ENCODE measurements around the gene PTPN7.
"Not testable (repeated sequence)": the region's sequence is repeated elsewhere in the genome, so short reads cannot be mapped to it uniquely, and the experiment has no call there.

Gene PTPN7

GRCh38 chr1:202189918-202190715 is 29.7 kb upstream of the PTPN7 start:
- no peak for DNase-seq (ENCODE audit: low read depth in 2 of 2)

GRCh38 chr1:202189001-202189790 is 28.8 kb upstream of the PTPN7 start:
- DNase-seq (ENCODE audit: low read depth in 2 of 2): peak; percentile 48 to 74

DNA sequence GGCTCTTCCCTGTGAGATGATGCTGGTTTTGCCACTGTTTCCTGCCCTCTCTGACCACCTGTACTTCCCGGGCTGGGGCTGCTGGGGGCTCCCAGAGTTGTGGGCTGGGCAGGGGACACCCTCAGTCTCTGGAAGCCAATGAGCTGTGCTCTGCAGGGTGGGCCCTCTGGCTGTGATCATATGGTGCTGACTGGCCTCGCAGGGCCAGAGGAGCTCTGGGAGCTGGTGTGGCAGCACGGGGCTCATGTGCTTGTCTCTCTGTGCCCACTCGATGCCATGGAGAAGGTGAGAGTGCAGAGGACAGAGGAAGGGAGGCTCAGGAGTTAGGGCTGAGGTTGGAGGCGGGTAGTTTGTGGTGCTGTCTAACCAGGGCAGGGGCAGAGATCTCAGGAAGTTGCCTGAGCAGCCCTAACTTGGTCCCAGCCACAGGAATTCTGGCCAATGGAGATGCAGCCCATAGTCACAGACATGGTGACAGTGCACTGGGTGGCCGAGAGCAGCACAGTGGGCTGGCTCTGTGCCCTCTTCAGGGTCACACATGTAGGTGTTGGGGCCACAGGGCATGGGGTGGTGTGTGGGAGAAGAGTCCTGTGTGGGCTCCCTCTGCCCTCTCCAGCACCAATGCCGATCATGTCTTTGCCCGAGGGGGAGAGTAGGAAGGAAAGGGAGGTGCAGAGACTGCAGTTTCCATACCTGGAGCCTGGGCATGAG is 27.4 kb upstream of the PTPN7 start:
- no peak for DNase-seq (ENCODE audit: low read depth in 2 of 2)

GRCh38 chr1:202187041-202187671 is 26.8 kb upstream of the PTPN7 start:
- no peak for DNase-seq (ENCODE audit: low read depth in 2 of 2)

- no peak for DNase-seq (ENCODE audit: low read depth in 2 of 2)
Observed at GRCh38 chr1:202186327-202186726, 25.9 kb upstream of the PTPN7 start.

DNA sequence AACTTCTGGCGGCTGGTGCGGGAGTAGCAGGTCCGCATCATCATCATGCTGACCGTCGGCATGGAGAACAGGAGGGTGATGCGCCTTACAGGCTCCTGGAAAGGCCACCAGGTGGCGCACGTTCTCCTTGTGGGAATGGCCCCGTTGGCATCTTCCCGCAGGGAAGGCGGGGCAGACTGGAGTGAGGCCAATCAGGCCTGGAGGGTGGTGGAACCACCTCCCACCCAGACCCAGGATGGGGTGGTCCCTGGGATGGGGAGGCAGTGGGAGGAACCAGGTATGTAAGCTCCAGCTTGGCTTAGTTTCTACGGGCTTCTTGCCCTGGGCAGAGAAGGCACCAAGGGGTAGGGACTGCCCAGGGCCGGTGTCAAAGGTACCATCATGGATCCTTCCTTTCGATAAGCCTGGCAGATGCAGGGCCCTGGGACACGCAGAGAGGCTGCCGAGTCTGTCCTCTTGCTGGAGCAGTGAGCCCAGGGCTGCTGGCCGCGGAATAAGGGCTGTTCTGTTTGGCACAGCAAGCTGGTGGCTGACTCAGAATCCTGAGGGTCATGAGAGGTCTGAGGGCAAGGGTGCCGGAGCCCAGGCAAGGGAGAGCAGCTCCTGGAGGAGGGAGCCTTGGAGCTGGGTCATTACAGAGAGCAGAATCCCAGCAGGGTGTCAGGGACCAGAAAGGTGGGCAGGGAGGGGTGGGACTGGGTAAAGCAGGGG is 24.5 kb upstream of the PTPN7 start:
- peak; percentile 35 to 51 for DNase-seq (ENCODE audit: low read depth in 2 of 2)

DNA sequence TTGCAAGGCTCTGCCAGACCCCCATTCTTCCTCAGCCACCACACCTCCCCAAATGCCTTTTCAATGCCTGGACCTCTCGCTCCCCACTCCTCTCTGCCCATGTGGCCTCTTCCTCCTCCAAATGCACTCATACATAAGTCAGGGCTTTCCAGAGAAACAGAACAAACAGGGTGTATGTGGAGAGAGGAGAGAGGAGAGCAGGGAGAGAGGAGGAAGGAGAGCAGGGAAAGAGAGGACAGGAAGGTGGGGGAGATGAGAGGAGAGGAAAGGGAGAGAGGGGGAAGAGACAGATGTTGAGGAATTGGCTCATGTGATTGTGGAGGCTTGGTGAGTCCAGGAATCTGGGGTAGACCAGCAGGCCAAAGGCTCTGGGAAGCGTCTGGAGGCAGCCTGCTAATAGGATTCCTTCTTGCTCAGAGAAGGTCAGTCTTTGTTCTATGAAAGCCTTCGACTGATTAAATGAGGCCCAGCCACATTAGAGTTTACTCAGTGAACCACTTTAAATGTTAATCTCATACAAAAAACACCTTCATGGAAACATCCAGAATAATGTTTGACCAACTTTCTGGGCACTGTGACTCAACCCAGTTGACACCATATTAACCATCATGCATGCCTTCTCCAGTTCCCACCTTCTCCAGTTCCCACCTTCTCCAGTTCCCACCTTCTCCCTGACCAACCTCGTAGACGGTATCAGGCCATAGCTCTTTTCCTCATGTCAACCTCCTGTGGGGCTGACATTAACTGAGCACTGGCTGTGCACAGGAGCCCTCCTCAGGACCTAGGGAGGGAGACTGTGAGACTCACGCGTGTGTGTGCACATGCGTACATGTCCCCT is 21.9 kb upstream of the PTPN7 start:
- DNase-seq (ENCODE audit: low read depth in 2 of 2): no peak

GRCh38 chr1:202181586-202181985 is 21.2 kb upstream of the PTPN7 start:
- no peak for DNase-seq (ENCODE audit: low read depth in 2 of 2)

DNA sequence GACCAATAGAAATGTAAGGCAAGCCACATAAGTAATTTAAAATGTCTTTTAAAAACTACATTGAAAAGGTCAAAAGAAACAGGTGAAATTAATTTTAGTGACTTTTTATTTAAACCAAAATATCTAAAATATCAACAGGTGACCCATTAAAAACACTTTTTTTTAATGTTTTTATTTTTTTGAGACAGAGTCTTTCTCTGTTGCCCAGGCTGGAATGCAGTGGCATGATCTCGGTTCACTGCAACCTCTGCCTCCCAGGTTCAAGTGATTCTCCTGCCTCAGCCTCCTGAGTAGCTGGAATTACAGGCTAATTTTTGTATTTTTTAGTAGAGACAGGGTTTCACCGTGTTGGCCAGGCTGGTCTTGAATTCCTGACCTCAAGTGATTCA is 20.3 kb upstream of the PTPN7 start:
- DNase-seq (ENCODE audit: low read depth in 2 of 2): not testable (repeated sequence)

- DNase-seq (ENCODE audit: low read depth in 2 of 2): no peak
Observed at GRCh38 chr1:202179828-202180750, 19.7 kb upstream of the PTPN7 start.

DNA sequence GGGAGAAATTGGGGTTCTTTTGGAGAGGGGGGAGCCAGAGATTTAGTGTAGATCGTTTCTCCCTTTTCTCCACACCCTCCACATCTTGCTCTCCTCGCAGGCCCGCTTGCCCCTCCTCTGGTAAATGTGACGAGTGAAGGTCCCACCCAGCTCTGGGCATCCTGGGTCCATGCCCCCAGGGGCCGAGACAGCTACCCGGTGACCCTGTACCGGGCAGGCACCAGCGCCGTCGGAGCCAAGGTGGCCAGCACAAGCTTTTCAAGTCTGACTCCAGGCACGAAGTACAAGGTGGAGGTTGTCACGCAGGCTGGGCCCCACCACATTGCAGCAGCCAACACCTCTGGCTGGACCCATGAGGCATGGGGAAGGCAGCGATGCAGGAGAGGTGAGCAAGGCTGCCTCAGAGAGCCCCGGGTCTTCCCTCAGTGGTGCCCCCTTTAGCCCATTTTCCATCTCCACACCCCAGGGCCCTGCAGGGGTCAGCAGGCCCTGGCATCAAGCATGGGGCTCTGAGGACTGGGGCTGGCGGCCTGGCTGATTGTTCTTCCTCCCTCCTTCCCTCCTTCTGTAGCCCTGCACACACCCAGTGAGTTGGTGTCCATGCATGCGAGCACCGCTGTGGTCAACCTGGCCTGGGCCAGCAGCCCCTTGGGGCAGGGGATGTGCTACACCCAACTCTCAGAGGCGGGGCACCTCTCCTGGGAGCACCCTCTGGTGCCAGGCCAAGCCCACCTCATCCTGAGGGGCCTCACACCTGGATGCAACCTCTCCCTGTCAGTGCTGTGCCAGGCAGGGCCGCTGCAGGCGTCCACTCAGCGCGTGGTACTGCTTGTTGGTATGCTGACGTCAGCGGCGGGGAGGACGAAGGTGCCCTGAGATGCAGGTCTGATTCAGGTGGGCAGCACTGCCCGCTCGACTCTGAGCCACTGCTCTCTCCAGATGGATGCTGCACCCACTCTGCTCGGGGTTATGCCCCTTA is 16.8 kb upstream of the PTPN7 start:
- no peak for DNase-seq (ENCODE audit: low read depth in 2 of 2)

DNA sequence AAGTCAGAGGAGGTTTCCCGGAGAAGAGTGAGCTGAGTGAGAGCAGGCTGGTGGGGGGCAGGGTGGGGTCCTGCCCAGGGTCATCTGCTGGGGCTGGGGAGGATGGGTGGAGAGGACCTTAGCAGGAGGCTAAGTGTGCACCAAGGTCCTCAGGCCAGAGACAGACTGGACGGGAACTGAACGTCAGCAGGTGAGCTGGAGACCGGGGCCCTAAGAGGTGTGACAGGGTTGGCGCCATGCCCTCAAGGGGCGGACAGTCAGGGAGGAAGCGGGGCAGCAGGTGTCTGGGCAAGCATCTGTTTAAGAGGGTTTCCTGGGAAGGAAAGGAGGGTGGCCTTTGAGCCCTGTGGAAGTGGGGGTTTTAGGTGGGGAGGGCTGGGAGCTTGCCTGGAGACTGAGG is 13.6 kb upstream of the PTPN7 start:
- no peak for DNase-seq (ENCODE audit: low read depth in 2 of 2)

DNA sequence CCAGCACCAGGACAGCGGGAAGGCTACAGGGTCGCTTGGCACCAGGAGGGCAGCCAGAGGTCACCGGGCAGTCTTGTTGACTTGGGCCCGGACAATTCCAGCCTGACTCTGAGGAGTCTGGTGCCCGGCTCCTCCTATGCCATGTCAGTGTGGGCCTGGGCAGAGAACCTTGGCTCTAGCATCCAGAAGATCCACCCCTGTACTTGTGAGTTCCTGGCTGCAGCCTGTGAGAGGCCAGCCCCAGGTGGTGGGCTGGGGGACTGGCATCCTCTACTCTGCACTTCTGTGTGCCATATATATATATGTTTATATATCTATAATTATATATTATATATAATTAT is 11.6 kb upstream of the PTPN7 start:
- no peak for DNase-seq (ENCODE audit: low read depth in 2 of 2)

DNA sequence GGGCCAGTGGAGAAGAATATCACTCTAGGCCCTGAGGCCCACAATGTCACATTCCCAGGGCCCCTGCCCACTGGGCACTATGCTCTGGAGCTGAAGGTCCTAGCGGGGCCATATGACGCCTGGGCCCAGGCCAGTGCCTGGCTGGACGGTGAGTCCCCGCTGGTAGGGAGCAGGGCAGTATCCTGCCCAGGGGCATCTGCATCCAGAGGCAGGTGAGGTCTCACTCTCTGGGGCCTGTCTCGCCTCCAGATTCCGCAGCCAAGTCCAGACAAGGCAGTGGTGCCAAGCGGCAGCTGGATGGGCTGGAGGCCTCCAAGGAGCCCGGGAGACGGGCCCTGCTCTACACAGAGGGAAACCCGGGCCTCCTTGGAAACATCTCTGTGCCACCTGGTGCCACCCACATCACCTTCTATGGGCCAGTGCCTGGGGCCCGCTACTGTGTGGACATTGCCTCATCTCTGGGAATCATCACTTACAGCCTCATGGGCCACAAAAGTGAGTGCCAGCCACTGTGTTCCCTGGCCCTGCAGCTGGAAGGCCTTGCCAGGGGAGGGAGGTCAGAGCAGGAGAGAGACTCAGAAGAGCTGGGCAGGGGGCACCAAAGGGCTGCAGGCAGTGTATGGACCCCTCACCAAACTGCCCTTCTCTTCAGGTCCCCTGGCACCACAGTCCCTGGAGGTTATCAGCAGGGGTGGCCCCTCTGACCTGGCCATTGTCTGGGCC is 11.1 kb upstream of the PTPN7 start:
- no peak for DNase-seq (ENCODE audit: low read depth in 2 of 2)

DNA sequence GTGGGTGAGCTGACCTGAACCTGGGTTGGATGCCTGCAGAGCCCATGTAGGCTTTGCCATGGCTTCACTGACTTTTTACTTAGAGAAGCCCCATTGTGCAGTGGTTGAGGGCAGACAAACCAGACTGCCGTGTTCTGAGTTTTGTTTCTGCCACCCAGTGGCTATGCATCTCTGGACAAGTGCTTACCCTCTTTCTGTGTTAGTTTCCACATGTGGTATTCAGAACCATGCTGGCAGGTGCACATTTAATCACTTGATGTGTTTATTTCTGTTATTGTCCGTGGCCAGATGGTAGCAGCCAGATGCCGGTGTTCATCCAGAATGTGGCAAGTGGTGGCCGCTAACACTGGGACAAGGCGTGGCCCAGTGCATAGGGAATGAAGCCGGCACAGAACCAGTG is 10.3 kb upstream of the PTPN7 start:
- DNase-seq (ENCODE audit: low read depth in 2 of 2): no peak

DNA sequence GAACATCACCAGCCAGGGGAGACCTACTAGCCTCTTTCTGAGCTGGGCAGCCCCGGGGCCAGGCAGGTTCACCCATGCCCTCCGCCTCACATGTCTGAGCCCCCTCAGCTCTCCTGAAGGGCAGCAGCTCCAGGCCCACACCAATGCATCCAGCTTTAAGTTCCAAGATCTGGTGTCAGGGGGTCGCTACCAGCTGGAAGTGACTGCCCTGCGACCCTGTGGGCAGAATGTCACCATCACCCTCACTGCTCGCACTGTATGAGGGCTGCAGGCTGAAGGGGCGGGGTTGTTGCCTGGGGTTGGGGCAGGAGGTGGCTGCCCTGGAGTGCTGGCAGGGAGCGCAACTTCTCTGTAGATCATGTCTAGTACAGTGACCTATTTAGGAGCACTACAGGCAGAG is 8.5 kb upstream of the PTPN7 start:
- no peak for DNase-seq (ENCODE audit: low read depth in 2 of 2)

- no peak for DNase-seq (ENCODE audit: low read depth in 2 of 2)
Observed at GRCh38 chr1:202167708-202168415, 7.5 kb upstream of the PTPN7 start.
